OCI-LY7 (cell line): ENCODE data around the gene VPS54.

ENCODE experiments used
- EZH2phosphoT487 ChIP-seq: fragments of 200-600 bp; sonication (generic); IDR thresholded peaks from 2 replicates; pipeline ENCODE4 v1.6.1; 2018; ENCODE audit warnings: low read depth, borderline replicate concordance, mild to moderate bottlenecking, mixed run types, antibody characterized with exemption, low read length, moderate library complexity, mixed read lengths
- TF ChIP-seq, protein P1 (sequence below): fragments of 200-600 bp; sonication (generic); conservative IDR thresholded peaks from 2 replicates; pipeline ENCODE4 v1.5.1; 2014; ENCODE audit warnings: mild to moderate bottlenecking, antibody characterized with exemption, low read length, moderate library complexity, mixed read lengths

DNA sequence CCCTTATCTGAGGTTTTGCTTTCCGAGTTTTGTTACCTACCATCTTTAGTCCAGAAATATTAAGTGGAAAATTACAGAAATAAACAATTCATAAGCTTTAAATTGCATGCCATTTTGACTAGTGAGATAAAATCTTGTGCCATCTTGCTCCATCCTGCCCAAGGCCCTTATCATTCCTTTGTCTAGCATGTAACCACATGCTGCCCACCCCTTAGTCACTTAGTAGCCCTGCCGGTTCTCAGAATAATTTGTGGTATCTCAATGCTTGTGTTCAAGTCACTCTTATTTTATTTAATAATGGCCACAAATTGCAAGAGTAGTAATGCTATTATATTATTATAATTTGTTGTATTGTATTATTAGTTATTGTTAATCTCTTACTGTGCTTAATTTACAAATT, 36.8 kb upstream of the VPS54 start:
- TF ChIP-seq, protein P1, sequence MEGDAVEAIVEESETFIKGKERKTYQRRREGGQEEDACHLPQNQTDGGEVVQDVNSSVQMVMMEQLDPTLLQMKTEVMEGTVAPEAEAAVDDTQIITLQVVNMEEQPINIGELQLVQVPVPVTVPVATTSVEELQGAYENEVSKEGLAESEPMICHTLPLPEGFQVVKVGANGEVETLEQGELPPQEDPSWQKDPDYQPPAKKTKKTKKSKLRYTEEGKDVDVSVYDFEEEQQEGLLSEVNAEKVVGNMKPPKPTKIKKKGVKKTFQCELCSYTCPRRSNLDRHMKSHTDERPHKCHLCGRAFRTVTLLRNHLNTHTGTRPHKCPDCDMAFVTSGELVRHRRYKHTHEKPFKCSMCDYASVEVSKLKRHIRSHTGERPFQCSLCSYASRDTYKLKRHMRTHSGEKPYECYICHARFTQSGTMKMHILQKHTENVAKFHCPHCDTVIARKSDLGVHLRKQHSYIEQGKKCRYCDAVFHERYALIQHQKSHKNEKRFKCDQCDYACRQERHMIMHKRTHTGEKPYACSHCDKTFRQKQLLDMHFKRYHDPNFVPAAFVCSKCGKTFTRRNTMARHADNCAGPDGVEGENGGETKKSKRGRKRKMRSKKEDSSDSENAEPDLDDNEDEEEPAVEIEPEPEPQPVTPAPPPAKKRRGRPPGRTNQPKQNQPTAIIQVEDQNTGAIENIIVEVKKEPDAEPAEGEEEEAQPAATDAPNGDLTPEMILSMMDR = no peak
- no peak for TF ChIP-seq EZH2phosphoT487
